HCT116 (cell line): Measurements from ENCODE around the gene PPIF. TPM values are rescaled to one million over a fixed set of nuclear protein-coding genes. Genes with fewer than 3 reads are reported as not detected.

Experiments
- ATAC-seq: fragments of 200-7000 bp; cut with Tn5 transposase; 2 replicates; pipeline ENCODE4 v1.9.1; 2020; ENCODE audit warnings: mild to moderate bottlenecking, moderate library complexity
- BruUV-seq: library from RNA; stranded (reverse); fragments of 400-500 nt; replicated peaks from 2 replicates; lab custom pipeline; 2021; lab: Mats Ljungman, UMichigan
- CTCF ChIA-PET: fragments of 300-600 bp; sonication (Branson Sonifier 250); formaldehyde crosslinking; loops from one replicate; lab custom pipeline; 2021; ENCODE audit warnings: antibody characterized with exemption; lab: Charles Lee
- POLR2A ChIA-PET: fragments of 300-600, 350-600 bp; sonication (Branson Sonifier 250); formaldehyde crosslinking; loops from one replicate; lab custom pipeline; 2021; ENCODE audit warnings: antibody characterized with exemption; lab: Charles Lee
- RAD21 ChIA-PET, 2 experiments: fragments of 300-600 bp; sonication (Branson Sonifier 250); formaldehyde crosslinking; loops; one replicate each; lab custom pipeline; 2023; ENCODE audit warnings: low total read pairs in 2 of 2; ENCODE audit not compliant: uncharacterized antibody in 2 of 2, unreplicated experiment in 2 of 2, low non-redundant PET in 1 of 2; lab: Charles Lee
- DNase-seq: peaks from one replicate; pipeline ENCODE4 v3.0.0-alpha.2; 2010; ENCODE audit warnings: low read depth, low spot score
- H2AFZ ChIP-seq: fragments of 200-600 bp; shearing (Covaris generic), sonication (generic); 2 replicates; pipeline ENCODE4 v1.6.1; 2017; ENCODE audit warnings: low read depth, mixed run types, mixed read lengths, antibody characterized with exemption, low read length; ENCODE audit not compliant: poor library complexity, severe bottlenecking
- H3K27ac ChIP-seq: 2 replicates; pipeline ENCODE4 v1.5.1; 2012; ENCODE audit warnings: low read depth, low read length
- H3K27me3 ChIP-seq: fragments of 200-600 bp; sonication (generic); 2 replicates; pipeline ENCODE4 v1.6.1; 2016; ENCODE audit warnings: mixed run types, low read length, mixed read lengths; ENCODE audit not compliant: insufficient read depth
- H3K36me3 ChIP-seq, 2 experiments: fragments of 200-500 bp in 1 of 2; fragments of 200-600 bp in 1 of 2; sonication (Bioruptor generic) in 1 of 2; sonication (generic) in 1 of 2; 2 replicates each; pipeline versions ENCODE4 v1.5.1 to v1.6.1; 2014 to 2016; ENCODE audit warnings: low read length in 2 of 2, inconsistent platforms in 1 of 2, mixed read lengths in 1 of 2, mixed run types in 1 of 2; ENCODE audit not compliant: insufficient read depth in 2 of 2, control insufficient read depth in 1 of 2
- H3K4me1 ChIP-seq, 2 experiments: fragments of 200-600 bp in 1 of 2; sonication (generic) in 1 of 2; 2 replicates each; pipeline versions ENCODE4 v1.5.1 to v1.6.1; 2012 to 2017; ENCODE audit warnings: low read length in 2 of 2, inconsistent platforms in 1 of 2, mild to moderate bottlenecking in 1 of 2, mixed read lengths in 1 of 2, mixed run types in 1 of 2, moderate library complexity in 1 of 2; ENCODE audit not compliant: insufficient read depth in 2 of 2, control insufficient read depth in 1 of 2
- H3K4me2 ChIP-seq: fragments of 200-600 bp; sonication (generic); 2 replicates; pipeline ENCODE4 v1.6.1; 2017; ENCODE audit warnings: mixed run types, low read length, mixed read lengths
- H3K4me3 ChIP-seq, 2 experiments: fragments of 200-600 bp in 1 of 2; sonication (generic) in 1 of 2; replicated peaks in 1 of 2; 2 replicates each; pipeline ENCODE4 v1.5.1; 2011 to 2016; ENCODE audit warnings: low read length in 2 of 2, control low read depth in 1 of 2, low read depth in 1 of 2, mild to moderate bottlenecking in 1 of 2, mixed read lengths in 1 of 2, mixed run types in 1 of 2
- H3K79me2 ChIP-seq: fragments of 200-600 bp; sonication (generic); 2 replicates; pipeline ENCODE4 v1.6.1; 2017; ENCODE audit warnings: mild to moderate bottlenecking, mixed run types, low read length, moderate library complexity, mixed read lengths; ENCODE audit not compliant: insufficient read depth
- H3K9ac ChIP-seq: fragments of 200-600 bp; sonication (generic); 2 replicates; pipeline ENCODE4 v1.6.1; 2016; ENCODE audit warnings: low read length, mixed read lengths
- H3K9me2 ChIP-seq: fragments of 200-600 bp; sonication (generic), shearing (Covaris generic); 2 replicates; pipeline ENCODE4 v1.6.1; 2017; ENCODE audit warnings: mixed run types, mild to moderate bottlenecking, moderate library complexity; ENCODE audit not compliant: insufficient read depth
- H3K9me3 ChIP-seq, 2 experiments: fragments of 200-500 bp in 1 of 2; fragments of 200-600 bp in 1 of 2; sonication (Bioruptor generic) in 1 of 2; sonication (generic) in 1 of 2; 2 replicates each; pipeline ENCODE4 v1.6.1; 2014 to 2017; ENCODE audit warnings: low read length in 2 of 2, mixed read lengths in 2 of 2, inconsistent platforms in 1 of 2, low read depth in 1 of 2, mild to moderate bottlenecking in 1 of 2, mixed run types in 1 of 2, moderate library complexity in 1 of 2; ENCODE audit not compliant: control insufficient read depth in 1 of 2, insufficient read depth in 1 of 2
- H4K20me1 ChIP-seq: fragments of 200-600 bp; sonication (generic), shearing (Covaris generic); 2 replicates; pipeline ENCODE4 v1.6.1; 2017; ENCODE audit warnings: mixed run types, mild to moderate bottlenecking, moderate library complexity; ENCODE audit not compliant: insufficient read depth
- EGR1 ChIP-seq: IDR thresholded peaks from 2 replicates; pipeline ENCODE4 v1.6.1; 2012; ENCODE audit warnings: low read depth
- ELF1 ChIP-seq: IDR thresholded peaks from 2 replicates; pipeline ENCODE4 v1.6.1; 2012; ENCODE audit warnings: low read depth, borderline replicate concordance
- EZH2 ChIP-seq: fragments of 200-600 bp; sonication (generic); IDR thresholded peaks from 2 replicates; pipeline ENCODE4 v1.6.1; 2017; ENCODE audit warnings: antibody characterized with exemption, mixed run types
- EZH2phosphoT487 ChIP-seq: fragments of 200-600 bp; IDR thresholded peaks from 2 replicates; pipeline ENCODE4 v1.6.1; 2018; ENCODE audit warnings: antibody characterized with exemption, borderline replicate concordance
- FOSL1 ChIP-seq: IDR thresholded peaks from 2 replicates; pipeline ENCODE4 v1.6.1; 2012; ENCODE audit warnings: low read depth
- POLR2A ChIP-seq: IDR thresholded peaks from 2 replicates; pipeline ENCODE4 v1.7.0; 2011; ENCODE audit warnings: borderline replicate concordance; ENCODE audit not compliant: insufficient read depth, insufficient read length; ENCODE audit errors: extremely low read depth
- SP1 ChIP-seq: IDR thresholded peaks from 2 replicates; pipeline ENCODE4 v1.6.1; 2012; ENCODE audit warnings: low read depth
- TCF7L2 ChIP-seq: IDR thresholded peaks from 2 replicates; pipeline ENCODE4 v1.7.0; 2011; ENCODE audit warnings: borderline replicate concordance, inconsistent platforms; ENCODE audit not compliant: insufficient read depth, insufficient read length; ENCODE audit errors: extremely low read depth
- YY1 ChIP-seq: IDR thresholded peaks from 2 replicates; pipeline ENCODE4 v1.6.1; 2011; ENCODE audit warnings: low read length, low read depth, moderate library complexity, mild to moderate bottlenecking; ENCODE audit not compliant: insufficient replicate concordance; ENCODE audit errors: extremely low read depth
- ZFX ChIP-seq: fragments of 450-650 bp; IDR thresholded peaks from 2 replicates; pipeline ENCODE4 v1.6.1; 2017
- intact Hi-C: fragments of 100-400 bp; cut with micrococcal nuclease; formaldehyde crosslinking; loops from 2 replicates; pipeline ENCODE4 v1.10.0; 2022
- total RNA-seq: library from RNA; stranded (reverse); gene quantifications from one replicate; pipeline ENCODE4 v1.2.1, GENCODE V29; 2021; ENCODE audit not compliant: unreplicated experiment
- TF ChIP-seq, protein P1 (sequence below): IDR thresholded peaks from 2 replicates; pipeline ENCODE4 v1.6.1; 2012; ENCODE audit warnings: low read depth
- TF ChIP-seq, protein P2 (sequence below), 3 experiments: fragments of 200-600 bp in 1 of 3; sonication (generic) in 1 of 3; IDR thresholded peaks in 2 of 3; conservative IDR thresholded peaks in 1 of 3; 2 replicates each; pipeline ENCODE4 v1.5.1; 2012 to 2017; ENCODE audit warnings: low read depth in 2 of 3, low read length in 2 of 3, antibody characterized with exemption in 1 of 3, borderline replicate concordance in 1 of 3, control low read depth in 1 of 3, mild to moderate bottlenecking in 1 of 3, mixed read lengths in 1 of 3, mixed run types in 1 of 3, moderate library complexity in 1 of 3; ENCODE audit not compliant: insufficient read depth in 1 of 3

PPIF gene
- total RNA-seq, 1 experiment from 2014 or later: 85.0 TPM

DNA sequence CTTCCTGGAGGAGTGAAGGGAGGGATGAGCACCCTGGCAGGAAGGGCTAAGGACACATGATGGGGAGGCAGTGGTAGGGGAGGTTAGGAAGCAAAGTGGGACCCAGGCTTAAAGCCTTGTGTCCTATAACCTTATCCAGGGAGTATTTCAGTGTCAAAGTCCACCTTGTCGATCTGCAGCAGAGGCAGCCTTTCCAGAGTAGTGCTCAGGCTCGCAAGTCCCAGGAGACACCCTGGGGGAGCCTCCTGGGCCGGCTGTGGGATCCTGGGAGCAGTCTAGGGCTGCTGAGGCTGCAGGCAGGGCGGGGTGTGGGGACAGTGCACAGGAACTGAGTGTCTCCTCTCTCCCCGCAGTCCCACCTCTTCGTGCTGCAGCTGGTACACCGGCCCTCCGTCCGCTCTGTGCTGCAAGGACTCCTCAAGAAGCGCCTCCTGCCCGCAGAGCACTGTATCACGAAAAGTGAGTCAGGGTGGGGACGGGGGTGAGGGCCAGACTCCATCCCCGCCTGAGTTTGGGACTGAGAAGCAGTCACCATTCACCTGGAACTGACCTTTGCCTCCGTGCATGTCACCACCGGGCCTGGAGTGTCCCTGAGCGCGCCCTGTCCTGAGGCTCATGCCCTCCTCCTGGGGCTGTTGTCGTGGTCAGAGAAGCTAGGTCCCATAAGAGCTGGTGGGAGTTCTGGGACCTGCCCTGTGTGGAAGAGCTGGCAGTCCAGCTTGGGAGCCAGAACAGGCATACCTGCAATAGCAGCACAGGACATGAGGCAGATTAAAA lies 45.3 kb upstream of the PPIF start:
- Histone ChIP-seq H3K79me2 (no peaks in the 10 kb centered on the region), H2AFZ (no peak overlapping the region), H3K4me3 (no peak overlapping the region), H3K9ac (no peak overlapping the region), H3K9me2 (no peaks in the 10 kb centered on the region), H3K27me3 (no peaks in the 10 kb centered on the region), H3K4me2 (no peak overlapping the region), H3K4me1 (peaks cover 18 to 26% of the 10 kb centered on the region in 2 experiments), H3K9me3 (no peaks in the 10 kb centered on the region), H3K36me3 (peaks cover 7 to 13% of the 10 kb centered on the region in 2 experiments; a peak in 2 of 4 replicates), H3K27ac (no peak overlapping the region), H4K20me1 (no peaks in the 10 kb centered on the region)
- ATAC-seq (no peak), DNase-seq (no peak)
- BruUV-seq: no TSS peak
- ChIA-PET CTCF (interaction anchor here (0.7 kb wide), 1 partner anchor 14 kb away, joined by 3 read pairs; no protein-coding TSS in a partner anchor), POLR2A (no interaction called here), RAD21 (no interaction called here)
- intact Hi-C loops: no loop called here
- TF ChIP-seq YY1 (no peak), ZFX (no peak), SP1 (no peak)

DNA sequence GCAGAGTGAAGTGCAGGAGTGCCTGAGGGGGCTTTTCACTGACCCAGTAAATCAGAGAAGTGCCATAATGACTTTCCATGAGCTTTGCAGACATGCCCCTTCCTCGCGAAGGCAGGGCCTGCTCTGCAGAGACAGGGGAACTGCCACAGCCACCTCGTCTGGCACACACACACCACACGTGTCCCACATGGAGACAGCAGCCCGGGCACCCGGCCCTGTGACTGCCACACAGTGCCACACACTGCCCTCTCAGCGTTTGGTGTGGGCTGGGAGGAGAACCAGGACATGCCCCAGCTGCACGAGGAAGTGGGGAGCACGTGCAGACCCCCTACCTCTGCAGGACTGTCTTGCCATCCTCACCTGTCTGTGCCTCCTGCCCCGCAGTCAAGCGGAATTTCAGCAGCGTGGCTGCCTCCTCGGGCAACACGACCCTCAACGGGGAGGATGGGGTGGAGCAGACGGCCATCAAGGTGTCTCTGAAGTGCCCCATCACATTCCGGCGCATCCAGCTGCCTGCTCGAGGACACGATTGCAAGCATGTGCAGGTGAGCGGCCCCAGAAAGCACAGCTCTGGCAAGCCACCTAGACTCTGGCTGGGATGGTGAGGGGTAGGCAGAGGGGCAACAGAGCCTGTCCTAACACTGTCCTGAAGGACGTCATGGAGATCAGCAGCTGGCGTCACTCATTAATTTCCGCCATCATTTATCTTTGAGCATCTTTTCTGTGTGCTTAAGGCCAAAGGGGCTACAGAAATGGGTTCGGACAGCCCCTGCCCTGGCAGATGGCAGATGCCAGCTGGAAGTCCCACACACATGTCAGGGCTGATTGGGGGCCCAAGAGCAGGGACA lies 43.4 kb upstream of the PPIF start:
- H3K27ac ChIP-seq: no peak overlapping the region
- peaks cover 12 to 16% of the 10 kb centered on the region in 2 experiments for H3K4me1 ChIP-seq
- TF ChIP-seq, protein P1, sequence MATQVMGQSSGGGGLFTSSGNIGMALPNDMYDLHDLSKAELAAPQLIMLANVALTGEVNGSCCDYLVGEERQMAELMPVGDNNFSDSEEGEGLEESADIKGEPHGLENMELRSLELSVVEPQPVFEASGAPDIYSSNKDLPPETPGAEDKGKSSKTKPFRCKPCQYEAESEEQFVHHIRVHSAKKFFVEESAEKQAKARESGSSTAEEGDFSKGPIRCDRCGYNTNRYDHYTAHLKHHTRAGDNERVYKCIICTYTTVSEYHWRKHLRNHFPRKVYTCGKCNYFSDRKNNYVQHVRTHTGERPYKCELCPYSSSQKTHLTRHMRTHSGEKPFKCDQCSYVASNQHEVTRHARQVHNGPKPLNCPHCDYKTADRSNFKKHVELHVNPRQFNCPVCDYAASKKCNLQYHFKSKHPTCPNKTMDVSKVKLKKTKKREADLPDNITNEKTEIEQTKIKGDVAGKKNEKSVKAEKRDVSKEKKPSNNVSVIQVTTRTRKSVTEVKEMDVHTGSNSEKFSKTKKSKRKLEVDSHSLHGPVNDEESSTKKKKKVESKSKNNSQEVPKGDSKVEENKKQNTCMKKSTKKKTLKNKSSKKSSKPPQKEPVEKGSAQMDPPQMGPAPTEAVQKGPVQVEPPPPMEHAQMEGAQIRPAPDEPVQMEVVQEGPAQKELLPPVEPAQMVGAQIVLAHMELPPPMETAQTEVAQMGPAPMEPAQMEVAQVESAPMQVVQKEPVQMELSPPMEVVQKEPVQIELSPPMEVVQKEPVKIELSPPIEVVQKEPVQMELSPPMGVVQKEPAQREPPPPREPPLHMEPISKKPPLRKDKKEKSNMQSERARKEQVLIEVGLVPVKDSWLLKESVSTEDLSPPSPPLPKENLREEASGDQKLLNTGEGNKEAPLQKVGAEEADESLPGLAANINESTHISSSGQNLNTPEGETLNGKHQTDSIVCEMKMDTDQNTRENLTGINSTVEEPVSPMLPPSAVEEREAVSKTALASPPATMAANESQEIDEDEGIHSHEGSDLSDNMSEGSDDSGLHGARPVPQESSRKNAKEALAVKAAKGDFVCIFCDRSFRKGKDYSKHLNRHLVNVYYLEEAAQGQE: no peak
- TF ChIP-seq EZH2phosphoT487 (no peak), ELF1 (no peak), EGR1 (no peak), EZH2 (no peak), FOSL1 (no peak), SP1 (no peak), POLR2A (no peak), TCF7L2 (no peak)
- TF ChIP-seq, protein P2, sequence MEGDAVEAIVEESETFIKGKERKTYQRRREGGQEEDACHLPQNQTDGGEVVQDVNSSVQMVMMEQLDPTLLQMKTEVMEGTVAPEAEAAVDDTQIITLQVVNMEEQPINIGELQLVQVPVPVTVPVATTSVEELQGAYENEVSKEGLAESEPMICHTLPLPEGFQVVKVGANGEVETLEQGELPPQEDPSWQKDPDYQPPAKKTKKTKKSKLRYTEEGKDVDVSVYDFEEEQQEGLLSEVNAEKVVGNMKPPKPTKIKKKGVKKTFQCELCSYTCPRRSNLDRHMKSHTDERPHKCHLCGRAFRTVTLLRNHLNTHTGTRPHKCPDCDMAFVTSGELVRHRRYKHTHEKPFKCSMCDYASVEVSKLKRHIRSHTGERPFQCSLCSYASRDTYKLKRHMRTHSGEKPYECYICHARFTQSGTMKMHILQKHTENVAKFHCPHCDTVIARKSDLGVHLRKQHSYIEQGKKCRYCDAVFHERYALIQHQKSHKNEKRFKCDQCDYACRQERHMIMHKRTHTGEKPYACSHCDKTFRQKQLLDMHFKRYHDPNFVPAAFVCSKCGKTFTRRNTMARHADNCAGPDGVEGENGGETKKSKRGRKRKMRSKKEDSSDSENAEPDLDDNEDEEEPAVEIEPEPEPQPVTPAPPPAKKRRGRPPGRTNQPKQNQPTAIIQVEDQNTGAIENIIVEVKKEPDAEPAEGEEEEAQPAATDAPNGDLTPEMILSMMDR (IDR thresholded peaks at IDR 0.05 in 2 of 3, conservative IDR thresholded peaks at IDR 0.05 in 1 of 3; ENCODE audit: borderline replicate concordance in 1 of 3, insufficient read depth in 1 of 3, low read depth in 2 of 3, low read length in 2 of 3): no peak
- H3K9ac ChIP-seq: no peak overlapping the region
- ChIA-PET CTCF (no interaction called here), RAD21 (no interaction called here), POLR2A (no interaction called here)
- H3K79me2 ChIP-seq: no peaks in the 10 kb centered on the region
- no TSS peak for BruUV-seq
- H3K9me2 ChIP-seq: no peaks in the 10 kb centered on the region
- H2AFZ ChIP-seq: no peak overlapping the region
- intact Hi-C loops: no loop called here
- no peak overlapping the region for H3K4me2 ChIP-seq
- DNase-seq (no peak), ATAC-seq (no peak)
- peaks cover 7 to 13% of the 10 kb centered on the region in 2 experiments; a peak in 2 of 4 replicates for H3K36me3 ChIP-seq
- no peaks in the 10 kb centered on the region for H4K20me1 ChIP-seq
- H3K4me3 ChIP-seq: no peak overlapping the region
- no peaks in the 10 kb centered on the region for H3K9me3 ChIP-seq
- no peaks in the 10 kb centered on the region for H3K27me3 ChIP-seq
